HG03460 (cell line): ENCODE results near the gene ITGB2.

Source experiments
- ATAC-seq: cut with Tn5 transposase; IDR thresholded peaks from one replicate; pipeline ENCODE4 v1.9.1; 2021; ENCODE audit not compliant: unreplicated experiment

ITGB2 gene

DNA sequence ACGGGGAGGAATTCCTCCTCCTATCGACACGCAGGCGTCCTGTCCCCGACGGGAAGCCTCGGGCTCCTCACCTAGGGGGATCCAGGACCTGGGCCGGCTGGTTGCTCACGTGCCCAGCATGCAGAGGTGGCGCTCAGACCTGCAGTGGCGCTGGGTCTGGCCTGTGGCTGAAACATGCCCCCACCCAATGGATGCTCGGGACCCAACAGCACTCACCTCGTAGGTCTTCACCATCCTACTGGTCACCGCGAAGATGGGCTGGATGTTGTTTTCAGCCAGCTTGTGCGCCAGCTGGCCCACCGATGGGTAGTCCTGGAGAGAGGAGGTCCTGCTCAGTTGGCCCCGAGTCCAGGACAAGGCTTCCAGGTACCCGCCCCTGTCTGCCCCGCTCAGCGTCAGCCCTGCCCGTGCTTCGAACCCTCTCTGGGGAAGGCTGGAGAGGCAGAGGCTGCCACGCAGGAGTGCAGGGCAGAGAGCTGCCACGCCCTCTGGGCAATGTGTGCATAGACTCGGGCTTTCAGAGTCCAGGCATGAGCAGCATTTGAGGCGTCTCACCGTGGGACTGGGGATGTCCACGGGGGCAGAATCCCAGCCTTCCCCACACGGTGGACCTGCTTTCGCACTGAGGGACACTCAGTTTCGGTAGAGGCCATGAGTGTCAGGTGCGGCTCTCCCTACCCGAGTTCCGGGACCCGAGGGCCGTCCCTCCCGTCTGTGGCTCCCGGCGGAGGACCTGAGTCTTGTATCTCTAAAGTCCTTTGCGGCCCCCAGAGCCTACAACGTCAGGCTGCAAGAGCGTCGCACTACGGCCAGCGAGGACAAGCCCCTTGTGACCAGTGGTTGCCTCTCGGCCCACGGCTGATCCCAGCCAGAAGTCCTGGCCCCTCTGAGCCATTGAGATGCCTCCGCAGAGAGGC is 21.6 kb downstream of the ITGB2 start:
- no peak for ATAC-seq

DNA sequence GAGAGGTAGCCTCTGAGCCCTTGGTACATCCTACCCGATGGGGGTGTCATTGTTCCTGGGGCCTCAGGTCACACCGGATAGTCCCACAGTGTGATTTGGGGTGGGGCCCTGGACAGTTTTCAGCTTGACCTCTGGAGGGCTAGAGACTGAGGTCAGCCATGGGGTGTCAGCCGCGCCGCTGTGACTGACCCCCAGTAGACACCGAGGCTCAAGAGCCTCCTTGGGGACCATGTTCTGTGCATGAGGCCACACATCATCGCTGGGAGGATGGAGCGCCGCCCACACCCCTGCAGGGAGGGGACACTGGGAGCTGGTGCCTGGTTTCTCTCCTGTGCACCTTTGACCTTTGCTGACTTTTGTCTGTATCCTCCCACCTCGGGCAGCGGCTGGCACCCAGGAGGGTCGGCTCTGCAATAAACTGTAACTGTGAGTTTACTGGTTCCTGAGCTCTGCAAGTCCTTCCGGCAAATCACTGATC is 22.6 kb downstream of the ITGB2 start:
- ATAC-seq = no peak

DNA sequence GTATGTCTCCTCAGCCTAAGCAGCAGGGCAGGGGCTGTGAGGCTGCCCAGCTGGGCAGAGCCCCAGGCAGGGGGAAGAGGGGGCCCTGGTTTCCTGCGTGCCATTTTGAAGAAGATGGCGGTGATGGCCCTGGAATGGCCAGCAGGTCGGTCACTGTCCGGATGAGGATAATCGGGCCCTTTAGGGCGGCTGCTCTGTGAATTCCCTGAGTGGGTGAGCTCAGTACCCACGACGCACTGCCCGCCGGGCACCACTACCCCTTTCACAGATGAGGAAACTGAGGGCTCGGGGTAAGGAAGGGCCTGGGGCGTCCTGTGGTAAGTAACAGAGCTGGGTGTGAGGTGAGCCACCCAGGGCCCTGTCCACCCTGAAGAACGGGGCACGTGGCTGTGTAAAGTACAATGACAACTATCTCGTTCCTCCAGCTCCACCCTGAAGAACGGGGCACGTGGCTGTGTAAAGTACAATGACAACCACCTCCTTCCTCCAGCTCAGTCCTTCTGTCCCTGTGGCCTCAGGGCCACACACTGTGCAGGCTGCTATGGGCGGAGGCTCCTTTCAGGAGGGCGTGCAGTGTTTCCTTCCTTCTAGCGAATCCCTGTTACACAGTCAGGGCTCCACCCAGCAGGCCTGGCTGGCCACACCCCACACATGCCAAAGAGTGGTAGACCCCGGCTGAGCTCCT is 23.2 kb downstream of the ITGB2 start:
- no peak for ATAC-seq

DNA sequence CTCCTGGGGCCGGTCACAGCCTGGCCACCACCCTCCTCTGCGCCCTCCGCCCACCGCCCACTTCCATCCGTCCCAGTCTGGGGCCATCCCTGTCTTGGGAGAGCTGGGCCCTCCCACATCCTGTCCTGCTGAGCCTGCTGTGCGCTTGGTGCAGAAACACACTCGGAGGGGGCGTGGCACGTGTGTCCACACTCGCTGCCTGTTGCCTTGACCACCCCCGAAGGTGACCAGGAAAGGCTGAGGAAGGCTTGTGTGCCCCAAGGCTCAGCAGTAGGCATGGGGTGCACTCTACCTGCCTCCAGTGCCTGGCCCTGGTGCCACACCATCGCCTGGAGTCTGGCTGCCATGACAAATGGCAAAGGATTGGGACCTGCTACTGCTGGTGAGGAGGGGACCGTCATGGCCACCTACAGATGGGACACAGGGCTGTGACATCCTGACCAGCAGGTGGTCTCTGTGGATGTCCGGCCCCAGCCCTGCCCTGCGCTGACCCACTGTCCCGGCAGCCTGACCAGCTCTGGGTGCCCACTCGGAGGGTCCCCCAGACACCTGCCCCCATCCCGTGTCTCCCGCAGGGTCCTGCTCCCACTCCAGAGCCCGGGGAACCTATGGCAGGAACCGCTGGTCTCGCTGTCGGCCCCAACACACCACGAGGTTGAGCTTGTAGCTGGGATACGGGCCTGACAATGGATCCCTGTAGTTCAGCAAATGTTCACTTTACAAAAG is 24.0 kb downstream of the ITGB2 start:
- no peak for ATAC-seq

DNA sequence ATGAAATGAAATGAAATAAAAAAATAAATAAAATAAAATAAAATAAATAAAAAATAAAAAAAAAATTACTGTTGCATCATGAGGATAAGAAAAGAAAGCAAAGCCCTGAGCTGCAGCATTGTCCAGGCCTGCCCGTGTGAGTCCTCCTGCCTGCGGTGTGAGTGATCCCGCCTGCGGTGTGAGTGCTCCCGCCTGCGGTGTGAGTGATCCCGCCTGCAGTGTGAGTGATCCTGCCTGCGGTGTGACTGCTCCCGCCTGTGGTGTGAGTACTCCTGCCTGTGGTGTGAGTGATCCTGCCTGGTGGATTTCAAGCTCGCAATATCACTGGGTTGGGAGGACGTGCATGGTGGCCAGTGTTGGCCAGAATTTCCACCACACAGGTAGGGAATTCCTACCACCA is 24.8 kb downstream of the ITGB2 start:
- no peak for ATAC-seq

DNA sequence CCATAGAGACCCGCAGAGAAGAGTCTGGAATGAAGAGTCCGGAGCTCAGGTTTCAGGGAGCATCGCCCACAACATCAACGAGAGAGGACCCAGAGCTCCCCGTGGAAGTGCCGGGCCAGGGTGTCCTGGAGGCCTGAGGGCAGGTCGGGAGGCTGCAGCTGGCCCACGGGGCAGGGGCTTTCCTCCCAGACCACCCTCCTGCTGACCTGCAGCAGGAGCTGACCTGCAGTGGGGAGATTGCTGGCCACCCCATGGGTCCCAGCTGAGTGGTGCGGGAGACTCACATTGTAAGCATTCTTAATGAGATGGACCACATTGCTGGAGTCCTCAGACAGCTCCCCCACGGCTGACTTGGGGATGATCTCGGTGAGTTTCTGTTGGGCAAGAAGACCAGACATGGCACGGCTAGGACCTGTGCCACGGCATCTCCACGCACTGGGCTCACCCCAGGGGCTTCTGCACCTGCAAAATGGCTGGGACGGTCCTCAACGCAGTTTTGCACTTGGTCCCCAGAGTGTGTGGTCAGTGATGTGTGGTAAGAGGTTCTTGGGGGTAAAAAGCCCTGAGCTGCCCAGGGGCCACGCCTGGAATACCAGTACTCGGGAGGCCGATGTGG is 25.9 kb downstream of the ITGB2 start:
- ATAC-seq = no peak

DNA sequence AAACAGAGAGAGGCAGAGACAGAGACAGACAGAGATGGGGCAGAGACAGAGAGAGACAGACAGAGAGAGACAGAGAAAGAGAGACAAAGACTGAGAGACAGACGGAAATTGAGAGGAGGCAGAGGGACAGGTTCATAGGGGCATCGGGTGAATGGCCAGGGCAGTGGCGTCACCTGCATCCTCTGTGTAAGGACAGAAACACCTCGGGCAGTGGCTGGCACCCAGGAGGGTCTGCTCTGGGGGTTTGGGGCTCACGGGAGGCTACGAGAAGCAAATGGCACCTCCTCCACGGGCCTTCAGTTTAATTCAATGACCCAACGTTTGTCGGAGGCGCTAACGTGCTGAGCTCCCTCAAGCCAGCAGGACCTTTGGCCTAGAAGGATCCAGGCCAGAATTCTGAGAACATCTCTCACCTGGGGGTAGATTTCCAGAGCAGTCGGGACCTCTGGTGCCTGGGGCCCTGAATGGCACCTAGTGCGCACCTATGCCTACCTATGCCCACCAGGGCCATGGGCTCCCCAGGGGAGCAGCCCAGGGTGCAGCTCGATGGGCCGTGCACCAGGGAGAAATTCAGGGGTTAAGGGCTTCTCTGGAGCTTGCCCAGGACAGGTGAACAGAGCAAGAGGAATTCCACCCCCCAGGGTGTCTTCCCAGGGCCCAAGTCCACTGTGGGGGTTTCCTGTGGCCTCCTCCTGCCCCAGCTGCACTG is 26.6 kb downstream of the ITGB2 start:
- no peak for ATAC-seq

DNA sequence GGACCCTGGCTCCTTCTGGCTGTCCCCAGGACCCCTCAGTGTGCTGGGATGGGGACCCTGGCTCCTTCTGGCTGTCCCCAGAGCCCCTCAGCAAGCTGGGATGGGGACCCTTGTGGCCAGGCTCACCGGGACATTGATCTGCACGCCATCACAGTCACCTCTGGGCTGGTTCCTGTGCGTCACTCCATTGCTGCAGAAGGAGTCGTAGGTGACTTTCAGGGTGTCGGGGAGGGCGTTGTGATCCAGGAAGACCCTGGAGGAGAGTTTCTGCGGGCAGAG is 27.5 kb downstream of the ITGB2 start:
- no peak for ATAC-seq

DNA sequence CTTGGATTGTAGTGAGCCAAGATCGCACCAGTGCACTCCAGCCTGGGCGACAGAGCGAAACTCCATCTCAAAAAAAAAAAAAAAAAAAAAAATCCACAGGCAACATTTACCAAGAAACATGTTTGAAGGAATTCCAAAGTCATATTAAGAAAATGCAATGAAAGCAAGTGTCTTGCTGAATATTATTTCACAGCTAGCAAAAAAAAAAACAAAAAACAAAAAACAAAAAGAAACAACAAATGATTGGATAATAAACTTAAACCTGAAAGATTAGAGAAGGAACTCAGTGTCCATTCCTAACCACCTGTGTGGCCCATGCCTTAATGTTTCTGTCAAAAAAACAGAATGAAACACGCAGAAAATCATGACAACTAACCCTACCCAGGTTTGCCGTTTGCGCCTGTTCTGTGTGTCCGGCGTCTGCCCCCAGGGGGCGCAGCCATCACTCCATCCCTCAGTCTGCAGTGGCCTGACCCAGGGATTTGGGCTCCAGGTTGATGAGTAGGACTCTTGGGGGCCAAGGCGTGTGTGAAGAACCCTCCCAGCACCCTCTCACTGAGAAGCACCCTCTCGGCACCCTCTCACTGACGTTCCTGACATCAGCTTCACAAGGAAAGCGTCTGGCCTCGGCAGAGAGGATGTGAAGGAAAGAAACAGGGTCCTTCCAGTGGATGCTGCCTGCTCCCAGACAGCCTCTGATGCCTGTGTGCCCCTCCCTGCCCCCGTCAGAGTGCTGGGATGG is 28.0 kb downstream of the ITGB2 start:
- ATAC-seq = no peak

DNA sequence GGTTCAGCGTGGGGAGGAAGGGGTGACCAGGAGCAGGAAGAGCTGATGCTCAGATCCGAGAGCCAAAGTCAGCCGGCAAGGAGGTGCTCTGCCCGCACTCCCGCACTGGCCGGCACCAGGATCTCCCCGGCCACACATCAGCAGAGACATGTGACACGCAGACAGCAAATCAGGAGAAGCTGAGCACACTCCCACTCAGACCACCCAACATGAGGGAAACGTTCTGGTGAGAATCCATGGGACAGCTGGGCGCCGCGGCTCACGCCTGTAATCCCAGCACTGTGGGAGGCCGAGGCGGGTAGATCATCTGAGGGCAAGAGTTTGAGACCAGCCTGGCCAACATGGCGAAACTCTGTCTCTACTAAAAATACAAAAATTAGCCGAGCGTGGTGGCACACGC is 28.6 kb downstream of the ITGB2 start:
- no peak for ATAC-seq

DNA sequence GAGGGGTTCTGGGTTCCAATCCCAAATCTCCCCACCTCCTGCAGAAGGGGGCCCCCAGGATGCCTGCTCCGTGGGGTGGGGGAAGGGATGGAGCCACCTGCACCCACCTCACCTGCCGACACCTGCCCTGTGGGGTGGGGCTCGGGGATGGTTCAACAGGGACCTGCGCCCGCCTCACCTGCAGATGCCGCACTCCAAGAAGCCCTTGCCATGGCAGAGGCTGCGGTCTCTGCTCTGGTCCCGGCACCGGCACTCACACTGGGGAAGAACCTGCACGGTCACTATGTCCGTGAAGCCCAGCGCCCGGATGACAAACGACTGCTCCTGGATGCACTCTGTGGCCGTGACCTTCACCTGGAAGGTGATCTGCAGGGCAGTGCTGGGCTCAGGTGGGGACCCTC is 29.1 kb downstream of the ITGB2 start:
- ATAC-seq = no peak

DNA sequence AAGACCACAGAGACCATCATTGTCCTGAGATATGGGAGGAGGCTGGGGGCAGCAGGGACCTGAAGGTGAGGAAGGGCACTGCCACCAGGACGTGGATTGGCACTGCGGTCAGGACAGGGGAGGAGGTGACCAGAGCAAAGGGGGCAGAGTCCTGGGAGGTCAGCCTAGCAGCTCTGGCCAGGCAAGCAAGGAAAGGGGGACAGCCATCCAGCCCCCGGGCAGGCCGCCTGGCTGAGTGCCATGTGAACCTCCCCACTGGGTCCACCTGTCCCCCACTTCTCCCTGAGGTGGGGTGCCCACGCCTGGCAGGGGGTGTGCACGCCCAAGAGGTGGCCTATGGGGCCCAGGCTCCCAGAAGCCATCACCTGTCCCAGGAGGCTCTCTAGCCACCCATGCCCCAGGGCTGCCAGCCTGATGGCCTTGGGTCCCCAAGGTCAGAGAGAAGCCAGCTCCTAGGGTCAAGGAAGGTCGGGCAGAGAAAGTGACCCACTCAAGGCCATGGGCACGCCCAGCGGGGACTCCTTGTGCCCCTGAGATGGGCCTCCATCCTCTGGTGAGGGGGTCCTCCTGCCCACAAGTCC is 29.6 kb downstream of the ITGB2 start:
- ATAC-seq = no peak

DNA sequence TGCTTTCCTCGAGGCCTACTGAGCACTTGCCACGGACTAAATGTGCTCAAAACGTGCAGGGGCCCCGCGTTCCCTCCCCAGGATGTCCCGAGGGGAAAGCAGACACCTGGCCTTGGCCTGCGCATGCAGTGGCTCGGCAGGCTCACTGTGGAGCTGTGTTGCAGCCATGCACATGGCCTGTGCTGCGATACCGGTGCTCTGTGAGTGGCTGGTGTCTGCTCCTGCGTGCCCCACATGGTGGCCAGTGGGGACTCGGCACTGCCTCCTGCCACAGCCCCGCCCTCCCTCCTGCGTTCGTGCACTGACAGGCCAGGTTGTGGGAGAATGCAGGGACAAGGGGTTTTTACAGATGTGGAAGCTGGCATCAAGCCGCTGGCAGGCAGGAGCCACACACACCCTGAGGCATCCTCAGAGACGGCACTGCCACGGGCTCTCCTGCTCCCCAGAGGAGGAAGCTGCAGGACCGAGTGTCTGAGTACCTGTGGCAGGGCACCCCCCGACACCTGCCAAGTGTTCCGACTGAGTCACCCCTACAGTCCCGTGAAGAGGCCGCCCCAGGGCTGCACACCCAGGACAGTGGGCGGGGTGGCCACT is 30.3 kb downstream of the ITGB2 start:
- ATAC-seq = no peak

DNA sequence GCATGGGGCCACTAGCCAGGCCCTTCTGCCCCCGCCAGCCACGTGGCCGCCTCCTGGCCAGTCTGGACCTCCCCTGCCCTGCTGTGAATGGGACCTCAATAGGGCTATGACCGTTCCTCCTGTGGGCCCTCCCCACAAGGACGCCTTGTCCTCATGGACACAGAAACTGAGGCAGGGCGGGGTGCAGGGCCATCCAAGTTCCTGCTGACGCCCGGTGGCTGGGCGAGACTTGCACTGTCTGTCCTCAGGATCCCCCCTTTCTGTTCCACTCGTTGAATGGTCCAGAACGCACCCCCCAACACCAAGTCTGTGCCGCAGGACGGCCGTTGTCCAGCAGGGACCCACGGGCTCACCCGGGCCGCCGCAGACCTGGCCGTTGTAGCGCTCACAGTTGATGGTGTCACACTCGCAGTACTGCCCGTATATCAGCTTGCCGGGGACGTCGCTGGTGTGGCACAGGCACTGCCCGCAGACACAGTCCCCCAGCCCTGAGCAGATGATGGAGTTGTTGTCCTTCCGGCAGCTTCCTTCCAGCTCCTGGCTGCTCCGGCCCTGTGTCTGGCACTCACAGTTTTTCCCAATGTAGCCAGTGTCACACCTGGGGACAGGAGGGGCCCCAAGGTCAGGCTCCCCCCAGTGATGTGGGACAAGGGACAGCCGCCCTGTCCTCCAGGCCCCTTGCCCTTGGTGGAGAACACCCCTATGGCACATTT is 30.9 kb downstream of the ITGB2 start:
- no peak for ATAC-seq

DNA sequence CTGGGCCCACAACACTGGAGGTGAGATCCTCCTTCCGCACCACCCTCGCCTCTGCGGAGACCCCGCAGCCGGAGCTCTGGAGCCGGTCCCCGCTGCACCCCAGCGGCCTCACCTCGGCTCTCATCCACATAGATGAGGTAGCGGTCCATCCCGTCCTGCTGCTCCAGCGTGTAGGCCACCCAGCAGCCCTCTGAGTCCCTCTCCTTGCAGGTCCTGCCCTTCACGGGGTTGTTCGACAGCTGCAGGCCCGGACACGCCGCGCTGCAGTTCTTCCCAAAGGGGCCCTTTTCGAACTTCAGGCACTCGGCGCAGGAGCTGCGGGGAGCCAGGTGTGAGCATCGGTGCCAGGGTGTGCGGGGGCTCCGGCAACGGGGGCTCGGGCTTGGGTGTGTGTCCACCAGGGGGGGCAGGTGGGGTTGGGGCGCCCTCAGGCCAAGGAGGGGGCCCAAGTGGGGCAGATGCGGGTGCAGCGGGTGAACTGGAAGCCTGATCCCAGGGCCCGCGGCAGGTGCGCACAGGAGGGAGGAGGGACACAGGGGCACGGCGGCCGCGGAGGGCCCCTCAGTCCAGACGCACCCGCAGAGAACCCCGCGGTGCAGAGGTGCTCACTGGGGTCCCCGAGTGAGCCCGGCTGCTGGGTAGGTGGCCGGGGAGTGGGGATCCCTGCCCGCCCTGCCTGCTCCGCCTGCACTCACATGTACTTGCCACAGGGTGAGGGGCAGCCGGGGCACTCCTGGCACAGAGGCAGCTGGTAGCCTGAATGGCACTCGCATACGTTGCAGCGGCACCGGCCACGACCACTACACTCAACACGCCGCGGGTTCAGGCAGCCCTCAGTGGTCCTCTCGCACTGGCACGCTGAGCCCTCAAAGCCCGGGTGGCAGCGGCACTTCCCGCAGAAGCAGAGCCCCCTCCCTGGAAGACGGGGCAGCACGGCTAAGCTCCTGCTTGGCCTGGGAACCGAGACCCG is 31.8 kb downstream of the ITGB2 start:
- no peak for ATAC-seq

DNA sequence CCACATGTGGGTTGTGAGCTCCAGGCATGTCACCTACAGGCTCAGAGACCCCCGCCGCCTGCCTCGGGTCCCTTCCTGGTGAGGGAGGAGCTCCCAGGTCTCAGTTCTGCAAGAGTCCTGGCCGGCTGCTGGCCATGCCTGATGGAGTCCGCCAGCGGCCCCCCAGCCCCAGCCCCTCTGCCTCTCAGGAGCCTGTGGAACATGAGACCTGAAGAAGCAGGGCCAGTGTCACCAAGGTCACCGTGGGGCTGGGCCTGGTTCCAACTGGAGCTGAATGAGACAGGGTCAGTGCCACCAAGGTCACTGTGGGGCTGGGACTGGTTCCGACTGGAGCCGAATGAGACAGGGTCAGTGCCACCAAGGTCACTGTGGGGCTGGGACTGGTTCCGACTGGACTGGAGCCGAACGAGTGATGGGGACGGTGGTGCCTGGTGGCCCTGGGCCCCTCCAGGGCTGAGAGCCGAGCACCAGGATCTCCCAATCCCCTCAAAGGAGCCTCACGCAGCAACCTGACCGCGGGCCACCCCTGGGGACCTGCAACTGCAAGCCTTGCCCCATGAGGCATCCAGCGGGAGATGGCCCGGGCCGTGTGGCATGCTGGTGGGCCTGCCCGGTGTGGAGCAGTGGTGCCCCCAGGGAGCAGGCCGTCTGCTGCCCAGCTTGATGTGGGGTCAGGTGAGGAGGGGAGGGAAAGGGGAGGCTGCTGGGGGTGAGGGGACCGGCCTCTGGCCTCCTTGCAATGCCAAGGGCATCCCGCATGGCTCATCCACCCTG is 32.7 kb downstream of the ITGB2 start:
- no peak for ATAC-seq
